Frontal cortex (tissue), 4 donors: ENCODE data around the gene HNRNPM. TPM values are rescaled to one million over a fixed set of nuclear protein-coding genes. Genes with fewer than 3 reads are reported as not detected.
"Not testable (repeated sequence)": the region's sequence is repeated elsewhere in the genome, so short reads cannot be mapped to it uniquely, and the experiment has no call there.

ENCODE experiments used
- DNase-seq, 2 donors: peaks; one replicate each; pipeline ENCODE4 v3.0.0; 2012; ENCODE audit warnings: low spot score in 2 of 2
- FAIRE-seq: peaks from 2 replicates; lab custom pipeline; 2012; peaks lifted over from hg19 to GRCh38; lab: Jason Lieb, UNC
- total RNA-seq: library from RNA; depleted of rRNA; stranded (reverse); fragments of >200 nt; gene quantifications from one replicate; pipeline ENCODE4 v1.2.3, GENCODE V29; 2014
- donor health status: control.
- donor health status: control.
- donor health status: control.

HNRNPM gene
- 66.4 TPM for total RNA-seq

GRCh38 chr19:8444677-8445487, at the start of gene HNRNPM:
Gene HNRNPM (plus strand): TSS chr19:8444975. CDS start chr19:8444999, 24 bp downstream.
- FAIRE-seq = no peak
- DNase-seq = peak; percentile 96 to 98

GRCh38 chr19:8395621-8396082, 49.1 kb upstream of the HNRNPM start:
- FAIRE-seq (no peak), DNase-seq (no peak)

- no peak for FAIRE-seq
Measured at GRCh38 chr19:8396185-8396562, 48.6 kb upstream of the HNRNPM start.

GRCh38 chr19:8396563-8397203, 48.1 kb upstream of the HNRNPM start:
- DNase-seq (peak; percentile 69 to 70), FAIRE-seq (no peak)

More at GRCh38 chr19:8396185-8396562, 48.6 kb upstream of the HNRNPM start:
- no peak for DNase-seq

GRCh38 chr19:8397271-8397670, 47.5 kb upstream of the HNRNPM start:
- no peak for DNase-seq

GRCh38 chr19:8397746-8398310, 46.9 kb upstream of the HNRNPM start:
- DNase-seq = no peak
- no peak for FAIRE-seq

More at GRCh38 chr19:8397271-8397670, 47.5 kb upstream of the HNRNPM start:
- FAIRE-seq = no peak

- FAIRE-seq (no peak), DNase-seq (no peak)
Measured at GRCh38 chr19:8398311-8398771, 46.4 kb upstream of the HNRNPM start.

GRCh38 chr19:8399681-8400188, 45.0 kb upstream of the HNRNPM start:
- DNase-seq (no peak), FAIRE-seq (no peak)

GRCh38 chr19:8401981-8402411, 42.8 kb upstream of the HNRNPM start:
- no peak for FAIRE-seq
- DNase-seq = no peak

- DNase-seq (no peak), FAIRE-seq (no peak)
Measured at GRCh38 chr19:8403098-8403819, 41.5 kb upstream of the HNRNPM start.

- DNase-seq = no peak
- no peak for FAIRE-seq
Measured at GRCh38 chr19:8403820-8404109, 41.0 kb upstream of the HNRNPM start.

GRCh38 chr19:8404391-8405151, 40.2 kb upstream of the HNRNPM start:
- FAIRE-seq (no peak), DNase-seq (no peak)

- not testable (repeated sequence) for FAIRE-seq, DNase-seq
Measured at GRCh38 chr19:8410718-8411117, 34.1 kb upstream of the HNRNPM start.

GRCh38 chr19:8412783-8413628, 31.8 kb upstream of the HNRNPM start, which contains the start of gene MARCHF2:
Gene MARCHF2 (plus strand): TSS chr19:8413305. CDS start chr19:8421841, 8,536 bp downstream.
- DNase-seq (peak; percentile 97 to 99), FAIRE-seq (no peak)

GRCh38 chr19:8413629-8413995, 31.2 kb upstream of the HNRNPM start:
- FAIRE-seq (no peak), DNase-seq (no peak)

- DNase-seq = no peak
- no peak for FAIRE-seq
Measured at GRCh38 chr19:8416796-8417195, 28.0 kb upstream of the HNRNPM start.

- DNase-seq (no peak), FAIRE-seq (no peak)
Measured at GRCh38 chr19:8421484-8422461, 23.0 kb upstream of the HNRNPM start.
